ENCODE measurements around the gene LIPC. TPM values are rescaled to one million over a fixed set of nuclear protein-coding genes. Genes with fewer than 3 reads are reported as not detected.

The LIPC gene
- polyA plus RNA-seq, 2 of the 4 experiments (the other 2 are of a cell fraction) = 0.13 to 0.30 TPM

DNA sequence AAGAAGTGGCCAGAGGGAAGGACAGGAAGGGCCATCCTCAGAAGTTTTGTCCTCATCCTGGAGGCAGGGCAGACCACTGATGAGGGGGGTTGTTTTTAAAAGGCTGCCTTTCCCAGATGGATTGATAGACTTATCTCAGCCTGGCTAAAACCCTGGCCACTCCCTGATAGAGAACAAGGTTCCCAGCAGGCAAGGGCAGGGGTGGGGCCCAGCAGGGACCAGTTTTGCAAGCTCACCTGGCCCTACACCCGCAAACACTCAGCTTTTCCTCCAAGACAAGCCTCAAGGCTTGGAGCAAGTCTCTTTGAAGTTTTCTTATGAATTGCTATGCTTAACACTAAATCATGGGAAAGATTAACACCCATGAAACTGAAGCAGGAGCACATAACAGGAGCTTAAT lies 9.1 kb downstream of the LIPC start:
- peak; percentile 23 for FAIRE-seq
- ATAC-seq = peak; percentile 49 to 61
- WGBS (ENCODE audit: missing lambda C conversion rate) = 13% methylated on average over 1 of the region's 1 CpG
- ChIA-PET POLR2A (interaction anchor here (1.0 to 1.8 kb wide), 7 partner anchors 29 to 330 kb away, joined by 3 to 10 read pairs (median 7); partner anchors contain the start of genes ADAM10 and MINDY2), CTCF (interaction anchor here (0.7 to 2.4 kb wide), 12 partner anchors 14 to 1092 kb away, joined by 3 to 10 read pairs (median 4); no protein-coding TSS in a partner anchor)
- H3K27ac ChIP-seq = peak overlapping the region; percentile 92 to 93
- H3K9me3 ChIP-seq = no peaks in the 10 kb centered on the region
- TF ChIP-seq CEBPB (IDR thresholded peaks at IDR 0.05) = peak in 1 of 2 experiments; percentile 47; a peak in 2 of 4 replicates
- TF ChIP-seq CHD4 (IDR thresholded peaks at IDR 0.05; ENCODE audit: borderline replicate concordance) = no peak
- TF ChIP-seq GATA3 (IDR thresholded peaks at IDR 0.05; ENCODE audit: borderline replicate concordance) = no peak; the same call in 1 of the 2 replicates
- TF ChIP-seq, protein P1, sequence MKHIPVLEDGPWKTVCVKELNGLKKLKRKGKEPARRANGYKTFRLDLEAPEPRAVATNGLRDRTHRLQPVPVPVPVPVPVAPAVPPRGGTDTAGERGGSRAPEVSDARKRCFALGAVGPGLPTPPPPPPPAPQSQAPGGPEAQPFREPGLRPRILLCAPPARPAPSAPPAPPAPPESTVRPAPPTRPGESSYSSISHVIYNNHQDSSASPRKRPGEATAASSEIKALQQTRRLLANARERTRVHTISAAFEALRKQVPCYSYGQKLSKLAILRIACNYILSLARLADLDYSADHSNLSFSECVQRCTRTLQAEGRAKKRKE (CRISPR knock-in tag; IDR thresholded peaks at IDR 0.05; ENCODE audit: low read depth) = peak; percentile 10; the same call in 1 of the 2 replicates
- TF ChIP-seq RNF2 (IDR thresholded peaks at IDR 0.05; ENCODE audit: borderline replicate concordance, low read depth) = no peak
- TF ChIP-seq, protein P2, sequence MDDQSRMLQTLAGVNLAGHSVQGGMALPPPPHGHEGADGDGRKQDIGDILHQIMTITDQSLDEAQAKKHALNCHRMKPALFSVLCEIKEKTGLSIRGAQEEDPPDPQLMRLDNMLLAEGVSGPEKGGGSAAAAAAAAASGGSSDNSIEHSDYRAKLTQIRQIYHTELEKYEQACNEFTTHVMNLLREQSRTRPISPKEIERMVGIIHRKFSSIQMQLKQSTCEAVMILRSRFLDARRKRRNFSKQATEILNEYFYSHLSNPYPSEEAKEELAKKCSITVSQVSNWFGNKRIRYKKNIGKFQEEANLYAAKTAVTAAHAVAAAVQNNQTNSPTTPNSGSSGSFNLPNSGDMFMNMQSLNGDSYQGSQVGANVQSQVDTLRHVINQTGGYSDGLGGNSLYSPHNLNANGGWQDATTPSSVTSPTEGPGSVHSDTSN (IDR thresholded peaks at IDR 0.05) = no peak
- no peak overlapping the region for H3K4me3 ChIP-seq
- DNase-seq (ENCODE audit: low read depth in 1 of 2, low spot score in 1 of 2) = peak; percentile 66 to 85
- peak overlapping the region; percentile 89 for H3K4me2 ChIP-seq
- peaks cover 70% of the 10 kb centered on the region for H3K4me1 ChIP-seq

DNA sequence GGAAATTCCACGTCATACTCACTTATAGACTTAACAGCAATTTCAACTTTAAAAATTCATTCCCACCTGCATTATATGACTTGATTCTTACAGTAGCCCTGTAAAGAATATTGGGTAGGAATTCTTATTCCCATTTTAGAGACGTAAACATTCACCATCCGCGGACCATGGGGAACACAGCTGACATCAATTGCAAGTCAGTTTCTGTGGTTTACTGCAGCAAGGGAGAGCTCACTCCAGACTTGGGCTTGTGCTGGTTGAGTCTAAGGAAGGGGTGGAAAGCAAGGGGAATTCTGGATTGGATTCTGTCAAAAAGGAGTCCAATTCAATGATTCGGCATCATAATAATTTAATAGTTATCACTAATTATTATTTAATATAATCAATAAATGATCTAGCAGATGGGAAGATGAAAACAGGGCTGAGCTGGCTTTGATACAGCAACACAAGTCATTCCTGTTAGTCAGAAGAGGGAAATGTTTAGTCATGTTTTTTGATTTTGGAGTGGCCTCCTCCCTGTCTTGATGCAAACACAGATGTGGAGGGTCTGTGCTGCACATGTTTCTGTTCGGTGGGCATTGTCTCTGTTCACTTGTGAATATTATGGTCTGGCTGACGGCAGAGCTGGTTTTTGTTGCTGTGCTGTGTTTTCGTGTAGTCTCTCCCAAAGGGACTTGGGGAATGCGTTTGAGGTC lies 9.7 kb downstream of the LIPC start:
- ATAC-seq (peak in 1 of 2 experiments; percentile 15; a peak in 1 of 6 replicates), DNase-seq (ENCODE audit: low read depth in 1 of 2, low spot score in 1 of 2) (peak in 1 of 2 experiments; percentile 48)
- H3K4me3 ChIP-seq = no peak overlapping the region

More for the DNA sequence above, 9.7 kb downstream of the LIPC start:
- TF ChIP-seq MAFK (IDR thresholded peaks at IDR 0.05; ENCODE audit: partially characterized antibody) (peak; percentile 18), MAZ (IDR thresholded peaks at IDR 0.05; ENCODE audit: borderline replicate concordance, low read depth, low read length) (no peak), CEBPB (IDR thresholded peaks at IDR 0.05) (no peak), NFE2L2 (conservative IDR thresholded peaks at IDR 0.05; ENCODE audit: low read length) (0 out of 2 replicates have a peak, but pooled peaks have one; percentile 18), CBX8 (IDR thresholded peaks at IDR 0.05) (no peak), BHLHE40 (IDR thresholded peaks at IDR 0.05; ENCODE audit: low read depth, low read length) (no peak), FOSB (CRISPR knock-in tag; IDR thresholded peaks at IDR 0.05) (no peak), RAD21 (conservative IDR thresholded peaks at IDR 0.05 in 1 of 2, IDR thresholded peaks at IDR 0.05 in 1 of 2) (peak; percentile 5 to 14; a peak in 1 of 5 replicates), TP53 (CRISPR knock-in tag; IDR thresholded peaks at IDR 0.05) (no peak)
- TF ChIP-seq, protein P3, sequence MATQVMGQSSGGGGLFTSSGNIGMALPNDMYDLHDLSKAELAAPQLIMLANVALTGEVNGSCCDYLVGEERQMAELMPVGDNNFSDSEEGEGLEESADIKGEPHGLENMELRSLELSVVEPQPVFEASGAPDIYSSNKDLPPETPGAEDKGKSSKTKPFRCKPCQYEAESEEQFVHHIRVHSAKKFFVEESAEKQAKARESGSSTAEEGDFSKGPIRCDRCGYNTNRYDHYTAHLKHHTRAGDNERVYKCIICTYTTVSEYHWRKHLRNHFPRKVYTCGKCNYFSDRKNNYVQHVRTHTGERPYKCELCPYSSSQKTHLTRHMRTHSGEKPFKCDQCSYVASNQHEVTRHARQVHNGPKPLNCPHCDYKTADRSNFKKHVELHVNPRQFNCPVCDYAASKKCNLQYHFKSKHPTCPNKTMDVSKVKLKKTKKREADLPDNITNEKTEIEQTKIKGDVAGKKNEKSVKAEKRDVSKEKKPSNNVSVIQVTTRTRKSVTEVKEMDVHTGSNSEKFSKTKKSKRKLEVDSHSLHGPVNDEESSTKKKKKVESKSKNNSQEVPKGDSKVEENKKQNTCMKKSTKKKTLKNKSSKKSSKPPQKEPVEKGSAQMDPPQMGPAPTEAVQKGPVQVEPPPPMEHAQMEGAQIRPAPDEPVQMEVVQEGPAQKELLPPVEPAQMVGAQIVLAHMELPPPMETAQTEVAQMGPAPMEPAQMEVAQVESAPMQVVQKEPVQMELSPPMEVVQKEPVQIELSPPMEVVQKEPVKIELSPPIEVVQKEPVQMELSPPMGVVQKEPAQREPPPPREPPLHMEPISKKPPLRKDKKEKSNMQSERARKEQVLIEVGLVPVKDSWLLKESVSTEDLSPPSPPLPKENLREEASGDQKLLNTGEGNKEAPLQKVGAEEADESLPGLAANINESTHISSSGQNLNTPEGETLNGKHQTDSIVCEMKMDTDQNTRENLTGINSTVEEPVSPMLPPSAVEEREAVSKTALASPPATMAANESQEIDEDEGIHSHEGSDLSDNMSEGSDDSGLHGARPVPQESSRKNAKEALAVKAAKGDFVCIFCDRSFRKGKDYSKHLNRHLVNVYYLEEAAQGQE (IDR thresholded peaks at IDR 0.05) = no peak
- TF ChIP-seq, protein P4, sequence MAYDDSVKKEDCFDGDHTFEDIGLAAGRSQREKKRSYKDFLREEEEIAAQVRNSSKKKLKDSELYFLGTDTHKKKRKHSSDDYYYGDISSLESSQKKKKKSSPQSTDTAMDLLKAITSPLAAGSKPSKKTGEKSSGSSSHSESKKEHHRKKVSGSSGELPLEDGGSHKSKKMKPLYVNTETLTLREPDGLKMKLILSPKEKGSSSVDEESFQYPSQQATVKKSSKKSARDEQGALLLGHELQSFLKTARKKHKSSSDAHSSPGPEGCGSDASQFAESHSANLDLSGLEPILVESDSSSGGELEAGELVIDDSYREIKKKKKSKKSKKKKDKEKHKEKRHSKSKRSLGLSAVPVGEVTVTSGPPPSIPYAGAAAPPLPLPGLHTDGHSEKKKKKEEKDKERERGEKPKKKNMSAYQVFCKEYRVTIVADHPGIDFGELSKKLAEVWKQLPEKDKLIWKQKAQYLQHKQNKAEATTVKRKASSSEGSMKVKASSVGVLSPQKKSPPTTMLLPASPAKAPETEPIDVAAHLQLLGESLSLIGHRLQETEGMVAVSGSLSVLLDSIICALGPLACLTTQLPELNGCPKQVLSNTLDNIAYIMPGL (CRISPR knock-in tag; IDR thresholded peaks at IDR 0.05; ENCODE audit: borderline replicate concordance) = no peak
- Histone ChIP-seq H3K27ac (peak overlapping the region; percentile 92 to 93), H3K4me1 (peaks cover 70% of the 10 kb centered on the region), H3K4me2 (peak overlapping the region; percentile 89), H3K9me3 (no peaks in the 10 kb centered on the region)
- 65% methylated on average over 9 of the region's 9 CpGs for WGBS (ENCODE audit: missing lambda C conversion rate)
- POLR2A ChIA-PET = interaction anchor here (1.0 to 1.8 kb wide), 6 partner anchors 29 to 329 kb away, joined by 3 to 7 read pairs (median 5); partner anchors contain the start of genes ADAM10 and MINDY2
- CTCF ChIA-PET = interaction anchor here (0.7 to 2.4 kb wide), 13 partner anchors 14 to 1091 kb away, joined by 3 to 10 read pairs (median 3); no protein-coding TSS in a partner anchor
- FAIRE-seq = peak; percentile 77
